Stimulated activated CD8-positive, alpha-beta memory T cell treated with anti-CD3 and anti-CD28 coated beads, Interleukin-7, amount 100 ng/mL, for 48 hours (primary cell): Measurements from ENCODE around the gene NAP1L5.

Experiments
- DNase-seq, 2 donors: peaks; one replicate each; pipeline ENCODE4 v3.0.0-alpha.2; 2020; ENCODE audit warnings: low read depth in 1 of 2; ENCODE audit errors: extremely low read depth in 1 of 2

Gene NAP1L5

GRCh38 chr4:88661739-88662138, 35.9 kb downstream of the NAP1L5 start:
- DNase-seq, result no peak

GRCh38 chr4:88660446-88661294, 37.0 kb downstream of the NAP1L5 start:
- DNase-seq, result no peak

GRCh38 chr4:88659890-88660208, 37.8 kb downstream of the NAP1L5 start:
- no peak for DNase-seq

- DNase-seq, result no peak
Measured at GRCh38 chr4:88659055-88659889, 38.4 kb downstream of the NAP1L5 start.

- DNase-seq, result no peak
Measured at GRCh38 chr4:88655226-88655625, 42.4 kb downstream of the NAP1L5 start.

GRCh38 chr4:88653371-88653946, 44.2 kb downstream of the NAP1L5 start:
- DNase-seq, result no peak

GRCh38 chr4:88649716-88650115, 47.9 kb downstream of the NAP1L5 start:
- DNase-seq, result no peak

- no peak for DNase-seq
Measured at GRCh38 chr4:88646528-88647280, 50.9 kb downstream of the NAP1L5 start.

- DNase-seq, result no peak
Measured at GRCh38 chr4:88645994-88646393, 51.6 kb downstream of the NAP1L5 start.
